HEK293 (cell line): ENCODE results near the gene FOXA2.

ENCODE experiments used
- CTCF ChIA-PET: fragments of 350-600 bp; formaldehyde crosslinking; extraction: SDS; loops from one replicate; lab custom pipeline; 2021; ENCODE audit warnings: antibody characterized with exemption; lab: Yijun Ruan, JAX
- POLR2A ChIA-PET: fragments of 300-600 bp; formaldehyde crosslinking; extraction: SDS; loops from one replicate; lab custom pipeline; 2020; ENCODE audit warnings: antibody characterized with exemption, inconsistent platforms; lab: Yijun Ruan, JAX
- H3K27ac ChIP-seq: fragments of 200-500 bp; sonication (Bioruptor generic); 2 replicates; pipeline ENCODE4 v1.5.1; 2014; ENCODE audit warnings: low read depth, low read length, control low read depth, inconsistent platforms; ENCODE audit errors: extremely low read depth
- H3K36me3 ChIP-seq, 2 experiments: fragments of 200-500 bp in 1 of 2; sonication (Bioruptor generic) in 1 of 2; 1 replicate in 1 of 2; 2 replicates in 1 of 2; pipeline ENCODE4 v1.5.1; 2014 to 2017; ENCODE audit warnings: inconsistent platforms in 2 of 2, low read length in 2 of 2; ENCODE audit not compliant: control insufficient read depth in 2 of 2, insufficient read depth in 1 of 2
- H3K4me1 ChIP-seq: fragments of 200-500 bp; sonication (Bioruptor generic); 2 replicates; pipeline ENCODE4 v1.5.1; 2014; ENCODE audit warnings: mild to moderate bottlenecking, low read length, inconsistent platforms; ENCODE audit not compliant: control insufficient read depth, insufficient read depth
- H3K4me3 ChIP-seq: 2 replicates; pipeline ENCODE4 v1.5.1; 2011; ENCODE audit warnings: low read depth, mild to moderate bottlenecking, control low read depth, low read length, moderate library complexity
- H3K9me3 ChIP-seq: fragments of 200-500 bp; sonication (Bioruptor generic); 2 replicates; pipeline ENCODE4 v1.5.1; 2014; ENCODE audit warnings: low read depth, low read length, inconsistent platforms; ENCODE audit not compliant: control insufficient read depth, insufficient read depth
- BCL11B ChIP-seq: fragments of 450-650 bp; formaldehyde crosslinking; IDR thresholded peaks from 2 replicates; pipeline ENCODE4 v1.5.1; 2016; ENCODE audit warnings: low read depth, missing biosample characterization, missing genetic modification characterization
- INSM2 ChIP-seq: fragments of 450-650 bp; formaldehyde crosslinking; IDR thresholded peaks from 2 replicates; pipeline ENCODE4 v1.5.1; 2016; ENCODE audit warnings: missing biosample characterization, missing genetic modification characterization
- SP2 ChIP-seq: fragments of 450-650 bp; formaldehyde crosslinking; IDR thresholded peaks from 2 replicates; pipeline ENCODE4 v1.5.1; 2016; ENCODE audit warnings: missing biosample characterization, missing genetic modification characterization
- TSHZ1 ChIP-seq: fragments of 450-650 bp; formaldehyde crosslinking; IDR thresholded peaks from 2 replicates; pipeline ENCODE4 v1.5.1; 2016; ENCODE audit warnings: missing biosample characterization, missing genetic modification characterization, borderline replicate concordance
- YY1 ChIP-seq: fragments of 450-650 bp; formaldehyde crosslinking; IDR thresholded peaks from 2 replicates; pipeline ENCODE4 v1.5.1; 2018; ENCODE audit warnings: missing biosample characterization, missing genetic modification characterization
- ZBTB17 ChIP-seq: fragments of 450-650 bp; formaldehyde crosslinking; IDR thresholded peaks from 2 replicates; pipeline ENCODE4 v1.5.1; 2016; ENCODE audit warnings: missing biosample characterization, missing genetic modification characterization
- ZBTB48 ChIP-seq: fragments of 450-650 bp; formaldehyde crosslinking; IDR thresholded peaks from 2 replicates; pipeline ENCODE4 v1.5.1; 2016; ENCODE audit warnings: missing biosample characterization, missing genetic modification characterization
- ZFP37 ChIP-seq: fragments of 450-650 bp; formaldehyde crosslinking; IDR thresholded peaks from 2 replicates; pipeline ENCODE4 v1.5.1; 2016; ENCODE audit warnings: missing biosample characterization, missing genetic modification characterization
- ZNF169 ChIP-seq: fragments of 450-650 bp; formaldehyde crosslinking; IDR thresholded peaks from 2 replicates; pipeline ENCODE4 v1.5.1; 2016; ENCODE audit warnings: missing biosample characterization, missing genetic modification characterization
- ZNF239 ChIP-seq: fragments of 450-650 bp; formaldehyde crosslinking; IDR thresholded peaks from 2 replicates; pipeline ENCODE4 v1.5.1; 2016; ENCODE audit warnings: missing biosample characterization, missing genetic modification characterization
- ZNF274 ChIP-seq, 2 experiments: fragments of 200-500 bp in 1 of 2; fragments of 450-650 bp in 1 of 2; sonication (Bioruptor generic) in 1 of 2; formaldehyde crosslinking in 1 of 2; IDR thresholded peaks; 2 replicates each; pipeline versions ENCODE4 v1.5.1 to v1.6.1; 2014 to 2016; ENCODE audit warnings: borderline replicate concordance in 1 of 2, inconsistent platforms in 1 of 2, low read length in 1 of 2, missing biosample characterization in 1 of 2, missing genetic modification characterization in 1 of 2
- ZNF280C ChIP-seq: fragments of 450-650 bp; formaldehyde crosslinking; IDR thresholded peaks from 2 replicates; pipeline ENCODE4 v1.5.1; 2016; ENCODE audit warnings: missing biosample characterization, missing genetic modification characterization
- ZNF302 ChIP-seq: fragments of 450-650 bp; formaldehyde crosslinking; IDR thresholded peaks from 2 replicates; pipeline ENCODE4 v1.5.1; 2016; ENCODE audit warnings: missing biosample characterization, missing genetic modification characterization, low read depth
- ZNF404 ChIP-seq: fragments of 450-650 bp; formaldehyde crosslinking; IDR thresholded peaks from 2 replicates; pipeline ENCODE4 v1.5.1; 2017; ENCODE audit warnings: missing biosample characterization, missing genetic modification characterization
- ZNF521 ChIP-seq: fragments of 450-650 bp; formaldehyde crosslinking; IDR thresholded peaks from 2 replicates; pipeline ENCODE4 v1.5.1; 2017; ENCODE audit warnings: missing biosample characterization, mild to moderate bottlenecking, missing genetic modification characterization
- ZNF549 ChIP-seq: fragments of 450-650 bp; IDR thresholded peaks from 2 replicates; pipeline ENCODE4 v1.5.1; 2018; ENCODE audit warnings: missing biosample characterization, missing genetic modification characterization, mild to moderate bottlenecking, inconsistent platforms, moderate library complexity
- ZNF558 ChIP-seq: fragments of 450-650 bp; formaldehyde crosslinking; IDR thresholded peaks from 2 replicates; pipeline ENCODE4 v1.5.1; 2016; ENCODE audit warnings: missing biosample characterization, missing genetic modification characterization
- ZNF600 ChIP-seq: fragments of 450-650 bp; formaldehyde crosslinking; IDR thresholded peaks from 2 replicates; pipeline ENCODE4 v1.5.1; 2016; ENCODE audit warnings: missing biosample characterization, missing genetic modification characterization
- ZNF610 ChIP-seq: fragments of 450-650 bp; formaldehyde crosslinking; IDR thresholded peaks from 2 replicates; pipeline ENCODE4 v1.5.1; 2016; ENCODE audit warnings: missing biosample characterization, missing genetic modification characterization, borderline replicate concordance
- ZNF660 ChIP-seq: fragments of 450-650 bp; IDR thresholded peaks from 2 replicates; pipeline ENCODE4 v1.5.1; 2018; ENCODE audit warnings: missing biosample characterization, mild to moderate bottlenecking, missing genetic modification characterization
- TF ChIP-seq, protein P1 (sequence below): fragments of 450-650 bp; formaldehyde crosslinking; IDR thresholded peaks from 2 replicates; pipeline ENCODE4 v1.5.1; 2016; ENCODE audit warnings: missing biosample characterization, missing genetic modification characterization

FOXA2 gene

GRCh38 chr20:22629447-22629846 is 45.1 kb upstream of the FOXA2 start (continued):
- no peak for TF ChIP-seq YY1 (tag by site-specific recombination)

- TF ChIP-seq TSHZ1 (tag by site-specific recombination) (no peak), ZFP37 (tag by site-specific recombination) (no peak), ZNF169 (tag by site-specific recombination) (no peak), ZNF280C (tag by site-specific recombination) (no peak), ZNF404 (tag by site-specific recombination) (no peak), INSM2 (no peak), SP2 (no peak), ZNF274 (IDR thresholded peaks at IDR 0.05; ENCODE audit: low read length) (no peak), ZNF274 (tag by site-specific recombination; IDR thresholded peaks at IDR 0.05; ENCODE audit: borderline replicate concordance) (no peak), ZNF558 (no peak), ZNF302 (tag by site-specific recombination) (no peak), BCL11B (no peak), ZBTB48 (no peak), ZNF239 (tag by site-specific recombination) (no peak), ZNF600 (no peak), ZNF660 (tag by site-specific recombination) (no peak), ZNF610 (tag by site-specific recombination) (no peak), ZNF549 (tag by site-specific recombination) (no peak), ZNF521 (tag by site-specific recombination) (no peak), ZBTB17 (no peak)
- TF ChIP-seq, protein P1, sequence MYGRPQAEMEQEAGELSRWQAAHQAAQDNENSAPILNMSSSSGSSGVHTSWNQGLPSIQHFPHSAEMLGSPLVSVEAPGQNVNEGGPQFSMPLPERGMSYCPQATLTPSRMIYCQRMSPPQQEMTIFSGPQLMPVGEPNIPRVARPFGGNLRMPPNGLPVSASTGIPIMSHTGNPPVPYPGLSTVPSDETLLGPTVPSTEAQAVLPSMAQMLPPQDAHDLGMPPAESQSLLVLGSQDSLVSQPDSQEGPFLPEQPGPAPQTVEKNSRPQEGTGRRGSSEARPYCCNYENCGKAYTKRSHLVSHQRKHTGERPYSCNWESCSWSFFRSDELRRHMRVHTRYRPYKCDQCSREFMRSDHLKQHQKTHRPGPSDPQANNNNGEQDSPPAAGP (tag by site-specific recombination): no peak
- Histone ChIP-seq H3K36me3 (no peaks in the 10 kb centered on the region), H3K4me3 (no peak overlapping the region), H3K4me1 (no peaks in the 10 kb centered on the region), H3K9me3 (no peaks in the 10 kb centered on the region), H3K27ac (no peak overlapping the region)
- ChIA-PET CTCF (interaction anchor here (1.0 kb wide), 1 partner anchor 174 kb away, joined by 4 read pairs; no protein-coding TSS in a partner anchor), POLR2A (no interaction called here)
These were observed 42.1 kb upstream of the FOXA2 start for GRCh38 chr20:22626496-22626895.
